ENCODE measurements around the gene RNU6-9.
A peak's percentile ranks its signal among the peaks of the same experiment; 100 is the strongest.

RNU6-9 gene

GRCh38 chr19:936175-936546, 42.9 kb downstream of the RNU6-9 start:
- H3K27me3 ChIP-seq, result no peaks in the 10 kb centered on the region
- H3K4me1 ChIP-seq (ENCODE audit: control insufficient read depth in 1 of 2, insufficient read depth in 1 of 2, low read depth in 1 of 2, low read length in 1 of 2), result peaks cover 57 to 78% of the 10 kb centered on the region in 2 experiments
- no peak for TF ChIP-seq CTCF (IDR thresholded peaks at IDR 0.05)
- no peak overlapping the region for H3K27ac ChIP-seq
- H3K36me3 ChIP-seq, result peaks cover 67% of the 10 kb centered on the region
- H3K4me3 ChIP-seq (ENCODE audit: low read depth in 1 of 2, low read length in 1 of 2), result no peak overlapping the region
- H3K9me3 ChIP-seq, result no peaks in the 10 kb centered on the region

- H3K9me3 ChIP-seq, result no peaks in the 10 kb centered on the region
- peak overlapping the region; percentile 29 for H3K27ac ChIP-seq
- no peak overlapping the region for H3K4me3 ChIP-seq (ENCODE audit: low read depth in 1 of 2, low read length in 1 of 2)
- no peaks in the 10 kb centered on the region for H3K27me3 ChIP-seq
- peaks cover 52 to 83% of the 10 kb centered on the region in 2 experiments for H3K4me1 ChIP-seq (ENCODE audit: control insufficient read depth in 1 of 2, insufficient read depth in 1 of 2, low read depth in 1 of 2, low read length in 1 of 2)
- H3K36me3 ChIP-seq, result peaks cover 63% of the 10 kb centered on the region
- no peak for TF ChIP-seq CTCF (IDR thresholded peaks at IDR 0.05)
These were observed 44.0 kb downstream of the RNU6-9 start for GRCh38 chr19:937259-937694.

GRCh38 chr19:938233-938923, 45.1 kb downstream of the RNU6-9 start:
- Histone ChIP-seq H3K27me3 (no peaks in the 10 kb centered on the region), H3K4me1 (ENCODE audit: control insufficient read depth in 1 of 2, insufficient read depth in 1 of 2, low read depth in 1 of 2, low read length in 1 of 2) (peaks cover 41 to 72% of the 10 kb centered on the region in 2 experiments), H3K27ac (peak overlapping the region; percentile 35), H3K9me3 (no peaks in the 10 kb centered on the region), H3K36me3 (peaks cover 62% of the 10 kb centered on the region), H3K4me3 (ENCODE audit: low read depth in 1 of 2, low read length in 1 of 2) (no peak overlapping the region)
- no peak for TF ChIP-seq CTCF (IDR thresholded peaks at IDR 0.05)

- H3K27me3 ChIP-seq, result no peaks in the 10 kb centered on the region
- no peak for TF ChIP-seq CTCF (IDR thresholded peaks at IDR 0.05)
- H3K27ac ChIP-seq, result no peak overlapping the region
- H3K36me3 ChIP-seq, result peaks cover 60% of the 10 kb centered on the region
- H3K4me1 ChIP-seq (ENCODE audit: control insufficient read depth in 1 of 2, insufficient read depth in 1 of 2, low read depth in 1 of 2, low read length in 1 of 2), result peaks cover 30 to 61% of the 10 kb centered on the region in 2 experiments
- H3K4me3 ChIP-seq (ENCODE audit: low read depth in 1 of 2, low read length in 1 of 2), result no peak overlapping the region
- no peaks in the 10 kb centered on the region for H3K9me3 ChIP-seq
These were observed 46.2 kb downstream of the RNU6-9 start for GRCh38 chr19:939439-939838.

- peaks cover 59% of the 10 kb centered on the region for H3K36me3 ChIP-seq
- H3K27me3 ChIP-seq, result no peaks in the 10 kb centered on the region
- H3K9me3 ChIP-seq, result no peaks in the 10 kb centered on the region
- peaks cover 26 to 59% of the 10 kb centered on the region in 2 experiments for H3K4me1 ChIP-seq (ENCODE audit: control insufficient read depth in 1 of 2, insufficient read depth in 1 of 2, low read depth in 1 of 2, low read length in 1 of 2)
- TF ChIP-seq CTCF (IDR thresholded peaks at IDR 0.05), result no peak
- H3K27ac ChIP-seq, result peak overlapping the region; percentile 65
- peak overlapping the region in 1 of 2 experiments; percentile 65 for H3K4me3 ChIP-seq (ENCODE audit: low read depth in 1 of 2, low read length in 1 of 2)
These were observed 46.6 kb downstream of the RNU6-9 start for GRCh38 chr19:939922-940321.

All from neutrophil (primary cell).